Measurements from ENCODE around the gene COLEC11. TPM values are rescaled to one million over a fixed set of nuclear protein-coding genes. Genes with fewer than 3 reads are reported as not detected.

COLEC11 gene
- total and polyA plus RNA-seq, 10 of the 15 experiments (the other 5 are each of a cell fraction or from before 2014, with no cell fraction given), result 0.08 to 0.74 (median 0.14) TPM; not detected in 4

- ChIA-PET CTCF (interaction anchor here (1.3 to 1.6 kb wide), 2 partner anchors 25 to 72 kb away, joined by 3 read pairs; no protein-coding TSS in a partner anchor), RAD21 (ENCODE audit: unreplicated experiment) (interaction anchor here (0.8 to 1.9 kb wide), 5 partner anchors 15 to 73 kb away, joined by 3 to 9 read pairs (median 3); partner anchors contain the start of gene RNASEH1), SMC1A (ENCODE audit: uncharacterized antibody, unreplicated experiment) (interaction anchor here (0.7 to 3.2 kb wide), 9 partner anchors 15 to 116 kb away, joined by 3 to 16 read pairs (median 4); partner anchors contain the start of gene RNASEH1), POLR2A (interaction anchor here (0.9 to 1.5 kb wide), 4 partner anchors 8 to 23 kb away, joined by 3 to 5 read pairs (median 3); partner anchors contain the start of gene RNASEH1)
- peak overlapping the region; percentile 46 for H3K9ac ChIP-seq (ENCODE audit: control insufficient read depth, insufficient read depth, low read length)
- DNase-seq (ENCODE audit: low read depth, low spot score), result no peak
- peaks cover 11 to 52% of the 10 kb centered on the region in 2 experiments for H3K36me3 ChIP-seq (ENCODE audit: control insufficient read depth in 2 of 2, insufficient read depth in 2 of 2, low read length in 1 of 2)
- peak overlapping the region; percentile 92 for H3K4me3 ChIP-seq
- in situ Hi-C loops (cut with MboI), result no loop called here
- intact Hi-C loops (cut with micrococcal nuclease; ENCODE audit: unreplicated experiment), result loop anchor here (1.0 to 5.0 kb wide), 3 partner anchors 62 to 202 kb away; partner anchors contain the start of genes ADI1, EIPR1 and TRAPPC12
- peak overlapping the region; percentile 64 for H3K4me2 ChIP-seq (ENCODE audit: control insufficient read depth, insufficient read depth)
- no peak for TF ChIP-seq IKZF2 (IDR thresholded peaks at IDR 0.05)
- TF ChIP-seq MEF2A (IDR thresholded peaks at IDR 0.05; ENCODE audit: insufficient read depth, low read depth, low read length), result no peak
- no peak for TF ChIP-seq E4F1 (IDR thresholded peaks at IDR 0.05; ENCODE audit: borderline replicate concordance, partially characterized antibody)
- no peak for TF ChIP-seq BCL3 (IDR thresholded peaks at IDR 0.05; ENCODE audit: borderline replicate concordance, insufficient read depth, low read depth, low read length, poor library complexity, severe bottlenecking)
- 76% methylated on average over 5 of the region's 5 CpGs for WGBS (ENCODE audit: insufficient coverage, insufficient replicate concordance, low lambda C conversion rate, missing lambda C conversion rate)
- BruUV-seq (replicated peaks), result no TSS peak
- no peak overlapping the region for H2AFZ ChIP-seq (ENCODE audit: control insufficient read depth, low read depth, low read length)
- H3K4me1 ChIP-seq (ENCODE audit: control insufficient read depth, insufficient read depth, low read length), result peaks cover 8% of the 10 kb centered on the region
- H3K9me3 ChIP-seq (replicated peaks; ENCODE audit: control insufficient read depth, insufficient read depth, low read length), result no peaks in the 10 kb centered on the region; the same call in 2 of the 3 replicates
- H4K20me1 ChIP-seq (ENCODE audit: control insufficient read depth, insufficient read depth), result peaks cover 13% of the 10 kb centered on the region
- peak overlapping the region; percentile 43; the same call in 1 of the 2 replicates for H3K27ac ChIP-seq (ENCODE audit: control insufficient read depth, insufficient read depth)
- no peak for FAIRE-seq
- H3K27me3 ChIP-seq (replicated peaks in 1 of 2; ENCODE audit: control insufficient read depth in 2 of 2, insufficient read depth in 2 of 2, low read length in 1 of 2), result no peaks in the 10 kb centered on the region
- ATAC-seq, result no peak
- peaks cover 61% of the 10 kb centered on the region for H3K79me2 ChIP-seq (ENCODE audit: control insufficient read depth, insufficient read depth, low read length)
Measured at GRCh38 chr2:3578987-3579386, 15.9 kb upstream of the COLEC11 start.

Data from GM12878 (cell line).